Measurements from ENCODE around the gene RTKN. TPM values are rescaled to one million over a fixed set of nuclear protein-coding genes. Genes with fewer than 3 reads are reported as not detected.

Gene RTKN
- total and polyA plus RNA-seq, 2 experiments from 2014 or later, result 74.2 to 77.5 TPM

GRCh38 chr2:74481961-74482800, 40.4 kb upstream of the RTKN start:
- peak overlapping the region; percentile 86 for H3K27ac ChIP-seq
- no peaks in the 10 kb centered on the region for H3K9me2 ChIP-seq (replicated peaks; ENCODE audit: insufficient read depth)
- no peaks in the 10 kb centered on the region for H3K36me3 ChIP-seq (replicated peaks; ENCODE audit: insufficient read depth, low read depth)
- 3% methylated on average over 70 of the region's 80 CpGs for WGBS (ENCODE audit: low lambda C conversion rate, missing lambda C conversion rate)
- peak overlapping the region; percentile 100 for H3K4me2 ChIP-seq
- no peaks in the 10 kb centered on the region for H4K20me1 ChIP-seq (ENCODE audit: insufficient read depth, poor library complexity, severe bottlenecking)
- TF ChIP-seq EZH2 (IDR thresholded peaks at IDR 0.05; ENCODE audit: borderline replicate concordance), result no peak
- no peak for TF ChIP-seq CTCF (IDR thresholded peaks at IDR 0.05; ENCODE audit: poor library complexity)
- TF ChIP-seq EZH2phosphoT487 (IDR thresholded peaks at IDR 0.05; ENCODE audit: low read depth, severe bottlenecking, unreplicated experiment), result no peak
- peak overlapping the region; percentile 85 for H3K4me3 ChIP-seq
- DNase-seq (ENCODE audit: low spot score), result peak; percentile 54
- no peaks in the 10 kb centered on the region for H3K27me3 ChIP-seq
- peaks cover 56% of the 10 kb centered on the region for H3K79me2 ChIP-seq
- no peaks in the 10 kb centered on the region for H3K9me3 ChIP-seq (ENCODE audit: low read depth)
- H3K4me1 ChIP-seq (ENCODE audit: insufficient read depth), result peaks cover 18% of the 10 kb centered on the region
- H2AFZ ChIP-seq, result peak overlapping the region; percentile 75

- TF ChIP-seq EZH2 (IDR thresholded peaks at IDR 0.05; ENCODE audit: borderline replicate concordance) (no peak), EZH2phosphoT487 (IDR thresholded peaks at IDR 0.05; ENCODE audit: low read depth, severe bottlenecking, unreplicated experiment) (no peak), CTCF (IDR thresholded peaks at IDR 0.05; ENCODE audit: poor library complexity) (no peak)
- Histone ChIP-seq H3K4me2 (peak overlapping the region; percentile 100), H3K4me1 (ENCODE audit: insufficient read depth) (peaks cover 18% of the 10 kb centered on the region), H2AFZ (no peak overlapping the region), H3K79me2 (peaks cover 56% of the 10 kb centered on the region), H3K9me2 (replicated peaks; ENCODE audit: insufficient read depth) (no peaks in the 10 kb centered on the region), H3K4me3 (peak overlapping the region; percentile 85), H3K27me3 (no peaks in the 10 kb centered on the region), H3K9me3 (ENCODE audit: low read depth) (no peaks in the 10 kb centered on the region), H3K36me3 (replicated peaks; ENCODE audit: insufficient read depth, low read depth) (no peaks in the 10 kb centered on the region), H3K27ac (no peak overlapping the region), H4K20me1 (ENCODE audit: insufficient read depth, poor library complexity, severe bottlenecking) (no peaks in the 10 kb centered on the region)
- no peak for DNase-seq (ENCODE audit: low spot score)
- WGBS (ENCODE audit: low lambda C conversion rate, missing lambda C conversion rate), result 67% methylated on average over 3 of the region's 3 CpGs
These were observed 39.7 kb upstream of the RTKN start for GRCh38 chr2:74481431-74481830.

GRCh38 chr2:74474899-74475298, 33.2 kb upstream of the RTKN start:
- Histone ChIP-seq H2AFZ (no peak overlapping the region), H3K27me3 (no peaks in the 10 kb centered on the region), H3K4me3 (no peak overlapping the region), H3K36me3 (replicated peaks; ENCODE audit: insufficient read depth, low read depth) (no peaks in the 10 kb centered on the region), H3K4me2 (no peak overlapping the region), H3K9me3 (ENCODE audit: low read depth) (no peaks in the 10 kb centered on the region), H3K9me2 (replicated peaks; ENCODE audit: insufficient read depth) (no peaks in the 10 kb centered on the region), H3K27ac (no peak overlapping the region), H3K4me1 (ENCODE audit: insufficient read depth) (peaks cover 19% of the 10 kb centered on the region), H3K79me2 (peaks cover 24% of the 10 kb centered on the region), H4K20me1 (ENCODE audit: insufficient read depth, poor library complexity, severe bottlenecking) (no peaks in the 10 kb centered on the region)
- peak; percentile 8 for DNase-seq (ENCODE audit: low spot score)
- no peak for TF ChIP-seq EZH2 (IDR thresholded peaks at IDR 0.05; ENCODE audit: borderline replicate concordance)
- TF ChIP-seq EZH2phosphoT487 (IDR thresholded peaks at IDR 0.05; ENCODE audit: low read depth, severe bottlenecking, unreplicated experiment), result no peak
- TF ChIP-seq CTCF (IDR thresholded peaks at IDR 0.05; ENCODE audit: poor library complexity), result no peak
- WGBS (ENCODE audit: low lambda C conversion rate, missing lambda C conversion rate), result 98% methylated on average over 5 of the region's 5 CpGs
